IMR-90 (cell line): ENCODE data around the gene STX2. TPM values are rescaled to one million over a fixed set of nuclear protein-coding genes. Genes with fewer than 3 reads are reported as not detected.

Experiments
- ATAC-seq: fragments of 200-7000 bp; cut with Tn5 transposase; 2 replicates; pipeline ENCODE4 v1.9.1; 2020; ENCODE audit warnings: low read depth, mild to moderate bottlenecking, moderate library complexity
- BruUV-seq: library from RNA; stranded (reverse); fragments of 400-500 nt; replicated peaks from 2 replicates; lab custom pipeline; 2021; lab: Mats Ljungman, UMichigan
- CTCF ChIA-PET: fragments of 300-600 bp; formaldehyde crosslinking; extraction: SDS; loops from one replicate; lab custom pipeline; 2021; ENCODE audit warnings: antibody characterized with exemption; lab: Yijun Ruan, JAX
- POLR2A ChIA-PET: fragments of 300-600 bp; sonication (Branson Sonifier 250); formaldehyde crosslinking; loops from one replicate; lab custom pipeline; 2022; ENCODE audit warnings: antibody characterized with exemption; ENCODE audit not compliant: unreplicated experiment; lab: Charles Lee
- DNase-seq: peaks from one replicate; pipeline ENCODE4 v3.0.0; 2013
- H2AFZ ChIP-seq: replicated peaks from 2 replicates; pipeline ENCODE3; 2013; ENCODE audit warnings: low read length, mild to moderate bottlenecking; ENCODE audit not compliant: poor library complexity
- H2AK5ac ChIP-seq: 2 replicates; pipeline ENCODE4 v1.6.1; 2013; ENCODE audit warnings: low read depth, low read length, inconsistent platforms
- H2AK9ac ChIP-seq: replicated peaks from 2 replicates; pipeline ENCODE3; 2013; ENCODE audit warnings: mild to moderate bottlenecking, low read depth, low read length, moderate library complexity; ENCODE audit not compliant: poor library complexity
- H2BK120ac ChIP-seq: 2 replicates; pipeline ENCODE4 v1.6.1; 2013; ENCODE audit warnings: low read depth, low read length, inconsistent platforms
- H2BK15ac ChIP-seq: 3 replicates; pipeline ENCODE4 v1.6.1; 2013; ENCODE audit warnings: low read depth, low read length, inconsistent platforms
- H2BK20ac ChIP-seq: 2 replicates; pipeline ENCODE4 v1.6.1; 2013; ENCODE audit warnings: low read depth, mild to moderate bottlenecking, inconsistent platforms, low read length, moderate library complexity
- H2BK5ac ChIP-seq: 2 replicates; pipeline ENCODE4 v1.6.1; 2013; ENCODE audit warnings: mild to moderate bottlenecking, low read depth, low read length, inconsistent platforms; ENCODE audit not compliant: poor library complexity, severe bottlenecking
- H3K14ac ChIP-seq: replicated peaks from 2 replicates; pipeline ENCODE4 v1.6.1; 2013; ENCODE audit warnings: low read depth, low read length, inconsistent platforms
- H3K18ac ChIP-seq: 2 replicates; pipeline ENCODE4 v1.6.1; 2013; ENCODE audit warnings: low read depth, low read length, control low read depth
- H3K23ac ChIP-seq: 2 replicates; pipeline ENCODE4 v1.6.1; 2013; ENCODE audit warnings: low read depth, low read length, inconsistent platforms
- H3K27ac ChIP-seq: 2 replicates; pipeline ENCODE4 v1.5.1; 2013; ENCODE audit warnings: mild to moderate bottlenecking, control low read depth, low read length; ENCODE audit not compliant: insufficient read depth
- H3K27me3 ChIP-seq: 2 replicates; pipeline ENCODE4 v1.6.1; 2013; ENCODE audit warnings: low read length; ENCODE audit not compliant: control insufficient read depth, insufficient read depth
- H3K36me3 ChIP-seq: 2 replicates; pipeline ENCODE4 v1.6.1; 2013; ENCODE audit warnings: low read length, mixed read lengths; ENCODE audit not compliant: control insufficient read depth, insufficient read depth
- H3K4ac ChIP-seq: 2 replicates; pipeline ENCODE4 v1.6.1; 2013; ENCODE audit warnings: low read depth, low read length, inconsistent platforms
- H3K4me1 ChIP-seq: 2 replicates; pipeline ENCODE4 v1.6.1; 2013; ENCODE audit warnings: low read length, mixed read lengths; ENCODE audit not compliant: control insufficient read depth, insufficient read depth
- H3K4me2 ChIP-seq: 2 replicates; pipeline ENCODE4 v1.6.1; 2013; ENCODE audit warnings: low read depth, mild to moderate bottlenecking, control low read depth, low read length, moderate library complexity
- H3K4me3 ChIP-seq: 2 replicates; pipeline ENCODE4 v1.5.1; 2013; ENCODE audit warnings: low read depth, mild to moderate bottlenecking, control low read depth, low read length, moderate library complexity; ENCODE audit not compliant: insufficient read depth
- H3K56ac ChIP-seq: 2 replicates; pipeline ENCODE4 v1.6.1; 2013; ENCODE audit warnings: low read length, inconsistent platforms; ENCODE audit not compliant: insufficient read depth; ENCODE audit errors: extremely low read depth
- H3K79me1 ChIP-seq, 2 experiments: 2 replicates each; pipeline ENCODE4 v1.6.1; 2013; ENCODE audit warnings: low read length in 2 of 2, inconsistent platforms in 1 of 2, low read depth in 1 of 2
- H3K9ac ChIP-seq: 2 replicates; pipeline ENCODE4 v1.6.1; 2013; ENCODE audit warnings: low read depth, low read length, control low read depth
- H3K9me1 ChIP-seq: 2 replicates; pipeline ENCODE4 v1.6.1; 2013; ENCODE audit warnings: low read length, inconsistent platforms; ENCODE audit not compliant: insufficient read depth
- H3K9me3 ChIP-seq: 2 replicates; pipeline ENCODE4 v1.6.1; 2013; ENCODE audit warnings: low read length; ENCODE audit not compliant: control insufficient read depth, insufficient read depth
- H4K20me1 ChIP-seq: 2 replicates; pipeline ENCODE4 v1.6.1; 2013; ENCODE audit warnings: low read length, inconsistent platforms; ENCODE audit not compliant: insufficient read depth
- H4K5ac ChIP-seq: 2 replicates; pipeline ENCODE4 v1.6.1; 2013; ENCODE audit warnings: mild to moderate bottlenecking, low read depth, low read length, control low read depth
- H4K8ac ChIP-seq, 2 experiments: 2 replicates each; pipeline ENCODE4 v1.6.1; 2013; ENCODE audit warnings: low read depth in 2 of 2, low read length in 2 of 2, control low read depth in 1 of 2, inconsistent platforms in 1 of 2
- H4K91ac ChIP-seq: 2 replicates; pipeline ENCODE4 v1.6.1; 2013; ENCODE audit warnings: low read depth, low read length, inconsistent platforms; ENCODE audit not compliant: insufficient read depth
- CHD1 ChIP-seq: IDR thresholded peaks from 2 replicates; pipeline ENCODE4 v1.6.1; 2012; ENCODE audit warnings: low read depth, low read length, improper control_type of control experiment
- FOS ChIP-seq: fragments of 150-350 bp; IDR thresholded peaks from 2 replicates; pipeline ENCODE4 v1.6.1; 2016; ENCODE audit warnings: low read depth, low read length
- MAFK ChIP-seq: IDR thresholded peaks from 2 replicates; pipeline ENCODE4 v1.6.1; 2012; ENCODE audit warnings: low read depth, low read length, improper control_type of control experiment
- MXI1 ChIP-seq: IDR thresholded peaks from 2 replicates; pipeline ENCODE4 v1.6.1; 2012; ENCODE audit warnings: low read depth, mild to moderate bottlenecking, low read length, moderate library complexity, borderline replicate concordance
- NFE2L2 ChIP-seq: fragments of 150-350 bp; IDR thresholded peaks from 2 replicates; pipeline ENCODE4 v1.6.1; 2016; ENCODE audit warnings: low read depth, mild to moderate bottlenecking, low read length
- RAD21 ChIP-seq: IDR thresholded peaks from 2 replicates; pipeline ENCODE4 v1.6.1; 2012; ENCODE audit warnings: low read length, improper control_type of control experiment
- RCOR1 ChIP-seq: IDR thresholded peaks from 2 replicates; pipeline ENCODE4 v1.6.1; 2012; ENCODE audit warnings: mild to moderate bottlenecking, low read length, improper control_type of control experiment; ENCODE audit not compliant: insufficient replicate concordance
- RFX5 ChIP-seq: IDR thresholded peaks from 2 replicates; pipeline ENCODE4 v1.8.0; 2012; ENCODE audit warnings: low read depth, mild to moderate bottlenecking, low read length, moderate library complexity
- SMC3 ChIP-seq: fragments of 150-350 bp; IDR thresholded peaks from 2 replicates; pipeline ENCODE4 v1.6.1; 2016; ENCODE audit warnings: low read depth, mild to moderate bottlenecking, antibody characterized with exemption, low read length, moderate library complexity
- WGBS, 2 experiments: methylation state at CpG; one replicate each; pipeline versions ENCODE4 v1.1.5 to v1.1.7; 2013; ENCODE audit warnings: missing lambda C conversion rate in 2 of 2; ENCODE audit not compliant: insufficient read length in 1 of 2; ENCODE audit errors: extremely low coverage in 2 of 2; 5-methylcytosine and 5-hydroxymethylcytosine counted together
- dilution Hi-C: fragments of 300-500 bp; cut with HindIII; formaldehyde crosslinking; loops from one replicate; pipeline ENCODE4 v1.14.3; 2018; ENCODE audit warnings: low sequenced_read_pairs; ENCODE audit not compliant: unreplicated experiment
- in situ Hi-C: fragments of 300-500 bp; cut with MboI; formaldehyde crosslinking; loops from 3 replicates; pipeline ENCODE4 v1.14.3; 2019; ENCODE audit warnings: low sequenced_read_pairs, inconsistent platforms, mixed read lengths
- intact Hi-C: fragments of 100-400 bp; cut with micrococcal nuclease; formaldehyde crosslinking; loops from 2 replicates; pipeline ENCODE4 v1.10.0; 2022
- polyA plus RNA-seq, 3 experiments: library from polyadenylated mRNA; depleted of rRNA; stranded (reverse); fragments of >200 nt; gene quantifications; 2 replicates each; pipeline ENCODE4 v1.2.3, GENCODE V29; 2012; ENCODE audit warnings: low replicate concordance in 1 of 3
- total RNA-seq: library from RNA; depleted of rRNA; stranded (reverse); fragments of >200 nt; gene quantifications from 2 replicates; pipeline ENCODE4 v1.2.3, GENCODE V29; 2012
- TF ChIP-seq, protein P1 (sequence below): conservative IDR thresholded peaks from 2 replicates; pipeline ENCODE4 v1.5.1; 2012; ENCODE audit warnings: mild to moderate bottlenecking, low read depth, low read length, improper control_type of control experiment
- TF ChIP-seq, protein P2 (sequence below): fragments of 150-350 bp; IDR thresholded peaks from 2 replicates; pipeline ENCODE4 v1.6.1; 2017; ENCODE audit warnings: mild to moderate bottlenecking, antibody characterized with exemption, low read length, low read depth

The STX2 gene
- total and polyA plus RNA-seq, 2 of the 4 experiments (the other 2 are of a cell fraction): 26.9 to 32.5 TPM

DNA sequence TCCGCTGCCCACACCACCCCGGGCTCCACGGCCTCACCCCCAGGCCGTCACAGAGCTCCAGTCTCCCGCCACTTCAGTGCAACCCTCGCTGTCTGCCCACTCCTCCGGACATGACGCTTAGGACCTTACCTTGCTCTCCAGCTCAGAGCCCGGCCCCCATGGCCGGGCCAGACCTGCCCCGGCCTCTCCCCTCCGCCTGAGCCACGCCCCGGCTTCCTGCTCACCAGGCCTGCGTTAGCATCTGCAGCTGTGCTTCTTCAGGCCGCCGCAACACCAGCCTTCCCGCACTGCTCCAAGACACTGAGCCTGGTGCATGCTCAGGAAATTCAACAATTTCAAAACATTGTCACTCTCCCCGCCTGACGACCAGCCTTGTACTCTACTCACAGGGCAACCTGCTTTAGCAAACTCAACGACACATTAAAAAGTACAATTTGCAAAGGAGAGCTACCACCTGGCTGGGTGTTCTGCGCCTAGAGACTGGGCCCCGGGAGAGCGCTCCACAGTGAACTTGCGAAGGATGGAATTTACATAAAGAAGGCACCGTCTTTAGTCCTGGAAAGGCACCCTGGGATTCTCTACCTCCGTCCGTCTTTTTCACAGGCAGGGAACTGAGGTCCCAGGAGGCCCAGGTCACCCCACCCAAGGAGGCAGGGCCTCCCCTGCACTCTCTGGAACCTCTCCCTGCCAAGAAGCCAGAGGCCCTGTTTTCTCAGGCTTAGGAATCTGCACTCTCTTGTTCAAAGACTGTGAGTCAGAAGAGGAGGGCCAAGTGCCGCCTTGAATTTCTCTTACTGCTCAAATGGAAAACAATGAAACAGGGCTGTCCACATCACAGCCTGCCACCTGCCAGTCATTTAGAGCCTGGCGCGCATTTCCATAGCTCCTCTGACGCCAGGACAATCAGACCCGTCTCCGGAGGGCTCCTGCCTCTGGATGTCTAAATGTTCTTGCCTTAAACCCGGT is 51.3 kb downstream of the STX2 start:
- DNase-seq (peak; percentile 35), ATAC-seq (0 out of 2 replicates have a peak, but pooled peaks have one; percentile 35)
- dilution Hi-C loops (no loop called here), in situ Hi-C loops (no loop called here), intact Hi-C loops (no loop called here)
- no peak overlapping the region for H2BK120ac ChIP-seq
- H3K4me3 ChIP-seq: no peak overlapping the region
- no peak overlapping the region for H2AK9ac ChIP-seq
- H2BK15ac ChIP-seq: no peak overlapping the region
- H3K27ac ChIP-seq: no peak overlapping the region
- 82% methylated on average over 17 of the region's 35 CpGs; no CpG with 5 or more reads in 1 of the 2 experiments for WGBS, 2 experiments
- no peaks in the 10 kb centered on the region; the same call in 1 of the 2 replicates for H3K9me3 ChIP-seq
- H3K9ac ChIP-seq: no peak overlapping the region
- no peak overlapping the region for H3K56ac ChIP-seq
- H3K14ac ChIP-seq: no peak overlapping the region
- no peaks in the 10 kb centered on the region for H3K9me1 ChIP-seq
- H3K36me3 ChIP-seq: peaks cover 13% of the 10 kb centered on the region
- no TSS peak for BruUV-seq
- no peak overlapping the region for H4K5ac ChIP-seq
- no peak overlapping the region for H2AK5ac ChIP-seq
- H3K4ac ChIP-seq: no peak overlapping the region
- no peak overlapping the region for H2BK5ac ChIP-seq
- H4K91ac ChIP-seq: no peak overlapping the region
- H3K27me3 ChIP-seq: no peaks in the 10 kb centered on the region
- H3K4me1 ChIP-seq: no peaks in the 10 kb centered on the region
- no peak for TF ChIP-seq SMC3
- TF ChIP-seq NFE2L2: no peak
- TF ChIP-seq MAFK: no peak
- TF ChIP-seq FOS: no peak
- TF ChIP-seq CHD1: no peak
- no peak for TF ChIP-seq RAD21
- TF ChIP-seq, protein P1, sequence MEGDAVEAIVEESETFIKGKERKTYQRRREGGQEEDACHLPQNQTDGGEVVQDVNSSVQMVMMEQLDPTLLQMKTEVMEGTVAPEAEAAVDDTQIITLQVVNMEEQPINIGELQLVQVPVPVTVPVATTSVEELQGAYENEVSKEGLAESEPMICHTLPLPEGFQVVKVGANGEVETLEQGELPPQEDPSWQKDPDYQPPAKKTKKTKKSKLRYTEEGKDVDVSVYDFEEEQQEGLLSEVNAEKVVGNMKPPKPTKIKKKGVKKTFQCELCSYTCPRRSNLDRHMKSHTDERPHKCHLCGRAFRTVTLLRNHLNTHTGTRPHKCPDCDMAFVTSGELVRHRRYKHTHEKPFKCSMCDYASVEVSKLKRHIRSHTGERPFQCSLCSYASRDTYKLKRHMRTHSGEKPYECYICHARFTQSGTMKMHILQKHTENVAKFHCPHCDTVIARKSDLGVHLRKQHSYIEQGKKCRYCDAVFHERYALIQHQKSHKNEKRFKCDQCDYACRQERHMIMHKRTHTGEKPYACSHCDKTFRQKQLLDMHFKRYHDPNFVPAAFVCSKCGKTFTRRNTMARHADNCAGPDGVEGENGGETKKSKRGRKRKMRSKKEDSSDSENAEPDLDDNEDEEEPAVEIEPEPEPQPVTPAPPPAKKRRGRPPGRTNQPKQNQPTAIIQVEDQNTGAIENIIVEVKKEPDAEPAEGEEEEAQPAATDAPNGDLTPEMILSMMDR: no peak
- no peak for TF ChIP-seq RCOR1
- no peak for TF ChIP-seq RFX5
- no peak for TF ChIP-seq MXI1
- TF ChIP-seq, protein P2, sequence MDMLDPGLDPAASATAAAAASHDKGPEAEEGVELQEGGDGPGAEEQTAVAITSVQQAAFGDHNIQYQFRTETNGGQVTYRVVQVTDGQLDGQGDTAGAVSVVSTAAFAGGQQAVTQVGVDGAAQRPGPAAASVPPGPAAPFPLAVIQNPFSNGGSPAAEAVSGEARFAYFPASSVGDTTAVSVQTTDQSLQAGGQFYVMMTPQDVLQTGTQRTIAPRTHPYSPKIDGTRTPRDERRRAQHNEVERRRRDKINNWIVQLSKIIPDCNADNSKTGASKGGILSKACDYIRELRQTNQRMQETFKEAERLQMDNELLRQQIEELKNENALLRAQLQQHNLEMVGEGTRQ: no peak
- H3K79me1 ChIP-seq: 0 out of 4 replicates have a peak, but pooled peaks cover 0 to 3% of the 10 kb centered on the region in 2 experiments
- no peak overlapping the region for H4K8ac ChIP-seq
- ChIA-PET POLR2A (no interaction called here), CTCF (no interaction called here)
- H3K4me2 ChIP-seq: no peak overlapping the region
- H2AFZ ChIP-seq: no peak overlapping the region
- no peak overlapping the region for H3K23ac ChIP-seq
- no peak overlapping the region for H2BK20ac ChIP-seq
- no peaks in the 10 kb centered on the region for H4K20me1 ChIP-seq
- H3K18ac ChIP-seq: no peak overlapping the region
